ENCODE measurements around the gene DGKI. TPM values are rescaled to one million over a fixed set of nuclear protein-coding genes. Genes with fewer than 3 reads are reported as not detected.
A peak's percentile ranks its signal among the peaks of the same experiment; 100 is the strongest.

Gene DGKI
- total RNA-seq, 4 donors from 2014 or later, result 0.42 to 6.2 (median 2.0) TPM

DNA sequence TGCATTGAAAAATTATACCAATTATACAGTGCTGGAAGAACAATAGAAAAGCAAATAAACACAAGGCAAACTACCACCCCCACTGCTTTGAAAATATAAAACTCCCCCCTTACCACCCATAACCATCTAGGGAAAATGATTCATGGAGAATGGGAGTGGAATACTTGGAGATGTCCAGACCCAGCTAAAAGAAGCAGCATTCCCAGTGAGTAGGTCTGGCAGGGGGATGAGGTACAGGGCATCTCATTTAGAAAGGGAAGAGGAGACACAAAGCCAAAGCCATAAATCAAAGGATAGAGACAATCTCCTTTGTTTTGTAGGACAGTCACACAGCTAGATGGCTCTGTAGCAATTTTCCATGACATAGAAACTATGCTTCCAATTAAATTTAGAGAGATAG is 36.0 kb upstream of the DGKI start:
- TF ChIP-seq EP300 (IDR thresholded peaks at IDR 0.05), result no peak
- TF ChIP-seq POLR2AphosphoS5 (IDR thresholded peaks at IDR 0.05), result no peak
- TF ChIP-seq CTCF (IDR thresholded peaks at IDR 0.05), result no peak
- TF ChIP-seq POLR2A (IDR thresholded peaks at IDR 0.05), result no peak
- Histone ChIP-seq H3K4me3 (no peak overlapping the region), H3K4me1 (peaks cover 16% of the 10 kb centered on the region), H3K27me3 (no peaks in the 10 kb centered on the region), H3K36me3 (peaks cover 68% of the 10 kb centered on the region), H3K27ac (no peak overlapping the region), H3K9me3 (no peaks in the 10 kb centered on the region)
- no peak for DNase-seq (ENCODE audit: low spot score in 2 of 2)

DNA sequence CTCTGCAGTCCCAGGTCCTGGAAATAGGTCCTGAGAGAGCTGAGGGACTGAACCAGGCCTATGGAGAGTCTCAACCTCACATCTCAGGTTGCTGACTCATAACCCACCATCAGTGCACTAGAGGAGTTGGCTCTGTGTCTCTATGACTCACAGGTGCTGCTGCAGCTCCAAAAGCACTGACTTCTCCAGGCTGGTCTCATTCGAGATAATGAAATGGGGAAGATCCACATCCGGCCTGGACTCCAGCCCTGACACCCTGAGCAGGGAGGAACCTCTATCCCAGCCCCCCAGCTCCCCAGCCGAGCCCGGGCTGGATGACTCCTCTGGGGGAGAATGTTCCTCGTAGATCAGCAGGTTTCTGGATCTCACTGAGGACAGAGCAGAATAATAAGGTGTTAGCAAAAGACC is 35.5 kb upstream of the DGKI start:
- Histone ChIP-seq H3K36me3 (peaks cover 70% of the 10 kb centered on the region), H3K27ac (no peak overlapping the region)
- WGBS, result 86% methylated on average over 5 of the region's 5 CpGs

GRCh38 chr7:137881607-137882260 is 35.0 kb upstream of the DGKI start:
- no peaks in the 10 kb centered on the region for H3K27me3 ChIP-seq
- WGBS, result 88% methylated on average over 8 of the region's 8 CpGs
- no peak overlapping the region for H3K27ac ChIP-seq
- no peak overlapping the region for H3K4me3 ChIP-seq
- H3K36me3 ChIP-seq, result peaks cover 70% of the 10 kb centered on the region
- no peaks in the 10 kb centered on the region for H3K9me3 ChIP-seq
- peaks cover 16% of the 10 kb centered on the region for H3K4me1 ChIP-seq
- TF ChIP-seq POLR2A (IDR thresholded peaks at IDR 0.05), result no peak
- no peak for TF ChIP-seq POLR2AphosphoS5 (IDR thresholded peaks at IDR 0.05)
- no peak for TF ChIP-seq EP300 (IDR thresholded peaks at IDR 0.05)
- no peak for TF ChIP-seq CTCF (IDR thresholded peaks at IDR 0.05)
- no peak for DNase-seq (ENCODE audit: low spot score in 2 of 2)

More for the DNA sequence above, 35.5 kb upstream of the DGKI start:
- Histone ChIP-seq H3K9me3 (no peaks in the 10 kb centered on the region), H3K4me1 (peaks cover 16% of the 10 kb centered on the region), H3K27me3 (no peaks in the 10 kb centered on the region), H3K4me3 (no peak overlapping the region)
- TF ChIP-seq CTCF (IDR thresholded peaks at IDR 0.05) (no peak), POLR2AphosphoS5 (IDR thresholded peaks at IDR 0.05) (no peak), POLR2A (IDR thresholded peaks at IDR 0.05) (no peak), EP300 (IDR thresholded peaks at IDR 0.05) (no peak)
- no peak for DNase-seq (ENCODE audit: low spot score in 2 of 2)

DNA sequence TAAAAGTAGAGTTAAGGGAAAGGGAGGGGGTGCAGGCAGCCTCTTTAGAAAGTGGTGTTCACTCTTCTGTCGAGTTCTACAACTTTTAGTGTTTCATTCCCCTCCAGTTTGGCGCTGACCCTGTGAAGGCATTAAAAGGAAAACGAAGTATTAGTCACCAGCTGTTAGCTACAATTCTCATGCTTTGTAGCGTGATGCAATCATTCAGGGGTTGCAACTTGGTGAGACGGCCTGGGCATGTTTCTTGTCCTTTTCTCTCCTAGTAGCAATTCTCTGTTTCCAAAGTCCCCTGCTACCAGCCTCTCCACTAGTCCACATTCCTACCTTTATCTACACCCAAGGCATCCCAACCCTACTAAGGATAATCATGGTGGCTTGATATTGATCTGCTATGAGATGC is 33.7 kb upstream of the DGKI start:
- Histone ChIP-seq H3K27me3 (no peaks in the 10 kb centered on the region), H3K9me3 (no peaks in the 10 kb centered on the region), H3K36me3 (peaks cover 73% of the 10 kb centered on the region), H3K4me3 (no peak overlapping the region), H3K27ac (no peak overlapping the region), H3K4me1 (peaks cover 16% of the 10 kb centered on the region)
- no peak for DNase-seq (ENCODE audit: low spot score in 2 of 2)
- 68% methylated on average over 5 of the region's 5 CpGs for WGBS
- TF ChIP-seq EP300 (IDR thresholded peaks at IDR 0.05) (no peak), POLR2AphosphoS5 (IDR thresholded peaks at IDR 0.05) (no peak), POLR2A (IDR thresholded peaks at IDR 0.05) (no peak), CTCF (IDR thresholded peaks at IDR 0.05) (no peak)

DNA sequence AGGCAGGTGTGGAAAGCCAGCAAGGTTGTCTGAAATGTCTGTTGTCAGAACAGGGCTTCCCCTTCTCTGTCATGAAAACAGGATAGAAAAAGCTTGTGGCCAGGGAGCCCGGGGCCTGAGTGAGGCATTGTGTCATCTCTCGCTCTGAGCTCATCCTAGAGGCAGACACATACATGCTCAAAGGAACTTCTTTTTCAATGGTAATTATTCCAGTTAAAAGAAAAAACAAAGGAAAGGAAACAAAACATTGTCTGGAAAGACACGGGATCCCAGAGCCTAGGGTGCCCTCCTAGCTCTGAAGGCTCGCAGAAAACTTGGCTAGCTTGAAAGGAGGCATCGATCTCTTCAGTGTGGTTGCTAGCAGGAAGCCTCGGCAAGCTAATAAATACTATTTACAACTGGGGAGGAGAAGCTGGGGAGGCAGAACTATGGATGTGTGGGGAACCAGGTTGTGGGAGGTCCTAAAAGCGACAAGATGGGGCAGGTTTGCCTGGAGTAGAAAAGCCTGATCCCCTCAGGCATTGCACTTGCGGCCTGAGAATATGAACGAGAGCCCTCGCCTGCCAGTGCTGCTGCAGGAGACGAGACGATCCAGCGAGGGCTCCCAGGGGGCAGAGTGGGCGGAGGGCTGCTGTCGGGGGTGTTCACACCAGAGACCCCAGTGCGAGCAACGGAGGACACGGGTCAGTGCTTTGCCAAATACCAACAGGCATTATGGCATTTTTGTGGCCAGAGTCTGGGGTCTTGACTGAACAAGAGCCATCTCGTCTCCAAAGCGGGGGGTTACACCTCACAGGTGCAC is 32.8 kb upstream of the DGKI start:
- no peak overlapping the region for H3K4me3 ChIP-seq
- peaks cover 66% of the 10 kb centered on the region for H3K36me3 ChIP-seq
- H3K27ac ChIP-seq, result peak overlapping the region; percentile 58
- H3K9me3 ChIP-seq, result no peaks in the 10 kb centered on the region
- TF ChIP-seq POLR2A (IDR thresholded peaks at IDR 0.05) (no peak), CTCF (IDR thresholded peaks at IDR 0.05) (no peak), EP300 (IDR thresholded peaks at IDR 0.05) (no peak)
- 74% methylated on average over 20 of the region's 20 CpGs for WGBS
- peaks cover 16% of the 10 kb centered on the region for H3K4me1 ChIP-seq
- DNase-seq (ENCODE audit: low spot score in 2 of 2), result no peak
- H3K27me3 ChIP-seq, result no peaks in the 10 kb centered on the region

Data from suprapubic skin (tissue), 4 donors.